DOHH2 (cell line): Measurements from ENCODE around the gene CLIC1.

ENCODE experiments used
- EZH2phosphoT487 ChIP-seq: fragments of 200-600 bp; sonication (generic); IDR thresholded peaks from 2 replicates; pipeline ENCODE4 v1.6.1; 2017; ENCODE audit warnings: borderline replicate concordance, mild to moderate bottlenecking, antibody characterized with exemption, low read length, moderate library complexity, mixed read lengths
- TF ChIP-seq, protein P1 (sequence below): fragments of 200-600 bp; sonication (generic); IDR thresholded peaks from one replicate; pipeline ENCODE4 v1.5.1; 2014; ENCODE audit warnings: antibody characterized with exemption, mild to moderate bottlenecking, low read depth, low read length; ENCODE audit not compliant: poor library complexity, severe bottlenecking

DNA sequence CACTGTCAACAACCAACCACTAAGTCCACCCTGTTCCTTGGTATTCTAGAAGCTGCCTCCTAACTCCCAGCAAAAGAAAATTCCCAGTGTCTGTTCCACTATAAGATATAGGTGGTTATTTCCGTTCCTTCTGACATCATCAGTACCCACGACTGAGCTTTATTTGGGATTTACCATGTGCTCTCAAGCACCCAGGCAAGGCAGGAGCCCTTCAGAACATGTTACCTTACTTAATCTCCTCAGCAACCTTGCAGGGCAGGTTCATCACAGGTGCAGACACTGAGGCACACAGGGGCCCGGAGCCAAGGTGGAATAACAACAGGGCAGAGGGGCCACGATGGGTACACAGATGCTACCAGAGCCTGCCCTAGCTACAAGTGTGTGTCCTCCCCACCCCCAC lies 44.0 kb downstream of the CLIC1 start:
- TF ChIP-seq, protein P1, sequence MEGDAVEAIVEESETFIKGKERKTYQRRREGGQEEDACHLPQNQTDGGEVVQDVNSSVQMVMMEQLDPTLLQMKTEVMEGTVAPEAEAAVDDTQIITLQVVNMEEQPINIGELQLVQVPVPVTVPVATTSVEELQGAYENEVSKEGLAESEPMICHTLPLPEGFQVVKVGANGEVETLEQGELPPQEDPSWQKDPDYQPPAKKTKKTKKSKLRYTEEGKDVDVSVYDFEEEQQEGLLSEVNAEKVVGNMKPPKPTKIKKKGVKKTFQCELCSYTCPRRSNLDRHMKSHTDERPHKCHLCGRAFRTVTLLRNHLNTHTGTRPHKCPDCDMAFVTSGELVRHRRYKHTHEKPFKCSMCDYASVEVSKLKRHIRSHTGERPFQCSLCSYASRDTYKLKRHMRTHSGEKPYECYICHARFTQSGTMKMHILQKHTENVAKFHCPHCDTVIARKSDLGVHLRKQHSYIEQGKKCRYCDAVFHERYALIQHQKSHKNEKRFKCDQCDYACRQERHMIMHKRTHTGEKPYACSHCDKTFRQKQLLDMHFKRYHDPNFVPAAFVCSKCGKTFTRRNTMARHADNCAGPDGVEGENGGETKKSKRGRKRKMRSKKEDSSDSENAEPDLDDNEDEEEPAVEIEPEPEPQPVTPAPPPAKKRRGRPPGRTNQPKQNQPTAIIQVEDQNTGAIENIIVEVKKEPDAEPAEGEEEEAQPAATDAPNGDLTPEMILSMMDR: no peak
- TF ChIP-seq EZH2phosphoT487: no peak
